HUES64 (cell line): ENCODE data around the gene BMP8B.
"Not testable (repeated sequence)": the region's sequence is repeated elsewhere in the genome, so short reads cannot be mapped to it uniquely, and the experiment has no call there.

Experiments used
- H3K27ac ChIP-seq: 2 replicates; pipeline ENCODE4 v1.7.0; 2013; ENCODE audit warnings: low read depth, low read length, inconsistent platforms
- H3K27me3 ChIP-seq: 2 replicates; pipeline ENCODE4 v1.6.1; 2013; ENCODE audit warnings: mild to moderate bottlenecking, low read length; ENCODE audit not compliant: insufficient read depth
- H3K36me3 ChIP-seq: 2 replicates; pipeline ENCODE4 v1.6.1; 2013; ENCODE audit warnings: mild to moderate bottlenecking, low read length; ENCODE audit not compliant: insufficient read depth
- H3K4me1 ChIP-seq: 2 replicates; pipeline ENCODE4 v1.6.1; 2013; ENCODE audit warnings: mild to moderate bottlenecking, low read length, moderate library complexity; ENCODE audit not compliant: insufficient read depth
- H3K4me3 ChIP-seq: 2 replicates; pipeline ENCODE4 v1.5.1; 2013; ENCODE audit warnings: mild to moderate bottlenecking, low read length, moderate library complexity
- H3K9ac ChIP-seq: 2 replicates; pipeline ENCODE4 v1.6.1; 2013; ENCODE audit warnings: mild to moderate bottlenecking, low read depth, low read length
- H3K9me3 ChIP-seq: 2 replicates; pipeline ENCODE4 v1.6.1; 2013; ENCODE audit warnings: low read depth, low read length; ENCODE audit not compliant: insufficient read depth
- WGBS: fragments of 150-250, 120-280 bp; methylation state at CpG from one replicate; pipeline ENCODE4 v1.1.7; 2013; ENCODE audit warnings: missing lambda C conversion rate; 5-methylcytosine and 5-hydroxymethylcytosine counted together

Gene BMP8B

GRCh38 chr1:39787964-39788363 is 701 bp downstream of the BMP8B start:
- H3K36me3 ChIP-seq, H3K4me3 ChIP-seq, H3K9ac ChIP-seq, H3K9me3 ChIP-seq, H3K4me1 ChIP-seq, H3K27ac ChIP-seq: not testable (repeated sequence)
- WGBS, result 6% methylated on average over 54 of the region's 55 CpGs
- H3K27me3 ChIP-seq, result peaks cover 87% of the 10 kb centered on the region

DNA sequence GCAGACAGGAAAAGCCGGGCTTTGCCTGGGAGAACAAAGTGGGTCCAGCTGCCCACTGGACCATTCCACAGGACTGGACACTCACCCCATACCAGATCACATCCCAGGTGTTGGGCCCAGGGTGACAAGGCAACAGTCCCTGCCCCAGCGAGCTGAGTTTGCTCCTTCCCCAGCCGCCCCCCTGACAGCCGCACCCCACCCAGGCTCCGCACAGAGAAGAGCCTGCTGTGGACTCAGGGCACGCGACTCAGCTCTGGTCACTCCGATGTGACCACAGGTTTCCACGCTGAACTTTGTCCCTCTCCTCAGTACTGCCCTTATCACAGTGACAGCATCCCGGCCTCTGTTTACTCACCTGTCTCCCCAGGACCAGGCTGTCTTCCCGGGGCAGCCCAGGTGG is 1.2 kb downstream of the BMP8B start:
- Histone ChIP-seq H3K27me3 (peaks cover 86% of the 10 kb centered on the region), H3K9me3 (no peaks in the 10 kb centered on the region), H3K9ac (no peak overlapping the region), H3K36me3 (no peaks in the 10 kb centered on the region), H3K27ac (no peak overlapping the region), H3K4me3 (no peak overlapping the region), H3K4me1 (no peaks in the 10 kb centered on the region)
- 72% methylated on average over 11 of the region's 11 CpGs for WGBS

DNA sequence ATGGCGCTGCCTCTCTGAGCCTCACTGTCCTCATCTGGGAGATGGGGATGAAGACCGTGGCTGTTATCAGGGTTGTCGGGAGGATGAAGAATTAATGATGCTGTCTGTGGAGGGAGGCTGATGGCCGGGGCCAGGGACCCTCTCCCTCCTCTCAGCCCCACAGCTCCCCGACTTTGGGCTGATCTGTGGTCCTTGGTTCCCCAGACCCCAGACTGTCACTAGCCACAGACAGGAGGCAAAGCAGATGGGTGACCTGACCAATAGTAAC is 1.6 kb downstream of the BMP8B start:
- H3K4me1 ChIP-seq, H3K9ac ChIP-seq, H3K36me3 ChIP-seq, H3K4me3 ChIP-seq, H3K9me3 ChIP-seq, H3K27ac ChIP-seq: not testable (repeated sequence)
- H3K27me3 ChIP-seq, result peaks cover 86% of the 10 kb centered on the region
- WGBS, result 96% methylated on average over 5 of the region's 5 CpGs

- peaks cover 83% of the 10 kb centered on the region for H3K27me3 ChIP-seq
- not testable (repeated sequence) for H3K9me3 ChIP-seq, H3K9ac ChIP-seq, H3K4me1 ChIP-seq, H3K36me3 ChIP-seq, H3K27ac ChIP-seq, H3K4me3 ChIP-seq
- WGBS, result 93% methylated on average over 8 of the region's 12 CpGs
Measured at GRCh38 chr1:39786303-39787107, 2.2 kb downstream of the BMP8B start.

DNA sequence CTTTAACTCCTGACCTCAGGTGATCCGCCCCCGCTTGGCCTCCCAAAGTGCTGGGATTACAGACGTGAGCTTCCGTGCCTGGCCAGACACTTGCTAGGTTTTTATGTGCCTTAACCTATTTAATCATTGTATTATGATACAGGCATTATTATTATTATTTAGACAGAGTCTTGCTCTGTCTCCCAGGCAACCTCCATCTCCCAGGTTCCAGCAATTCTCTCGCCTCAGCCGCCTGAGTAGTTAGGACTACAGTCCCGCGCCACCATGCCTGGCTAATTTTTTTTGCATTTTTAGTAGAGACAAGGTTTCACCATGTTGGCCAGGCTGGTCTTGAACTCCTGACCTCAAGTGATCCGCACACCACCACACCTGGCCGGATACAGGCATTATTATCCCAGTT is 6.0 kb downstream of the BMP8B start:
- not testable (repeated sequence) for H3K4me1 ChIP-seq, H3K9ac ChIP-seq, H3K36me3 ChIP-seq, H3K27ac ChIP-seq, H3K4me3 ChIP-seq, H3K9me3 ChIP-seq
- H3K27me3 ChIP-seq, result peaks cover 69% of the 10 kb centered on the region
- WGBS, result 85% methylated on average over 10 of the region's 10 CpGs

GRCh38 chr1:39782103-39782502 is 6.6 kb downstream of the BMP8B start:
- Histone ChIP-seq H3K27me3 (peaks cover 64% of the 10 kb centered on the region), H3K4me3 (no peak overlapping the region), H3K9me3 (no peaks in the 10 kb centered on the region), H3K9ac (no peak overlapping the region), H3K27ac (no peak overlapping the region), H3K36me3 (no peaks in the 10 kb centered on the region), H3K4me1 (no peaks in the 10 kb centered on the region)
- WGBS, result 90% methylated on average over 5 of the region's 6 CpGs

DNA sequence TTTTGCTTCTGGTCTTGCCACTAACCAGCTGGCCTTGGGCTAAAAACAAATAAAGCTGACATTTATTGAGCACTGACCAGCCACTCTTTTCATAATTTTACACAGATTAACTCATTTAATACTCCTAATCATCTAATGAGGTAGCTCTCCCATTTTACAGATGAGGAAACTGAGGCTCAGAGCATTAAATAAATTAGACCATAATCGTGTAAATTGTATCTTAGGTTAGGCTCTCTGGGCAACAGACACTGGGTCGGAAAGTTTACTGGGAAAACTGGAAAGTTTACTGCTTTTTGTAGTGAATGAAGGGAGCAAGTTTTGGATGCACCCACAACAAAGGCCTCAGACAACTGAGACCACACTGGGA is 7.3 kb downstream of the BMP8B start:
- Histone ChIP-seq H3K4me3 (no peak overlapping the region), H3K36me3 (no peaks in the 10 kb centered on the region), H3K9me3 (no peaks in the 10 kb centered on the region), H3K27ac (no peak overlapping the region), H3K9ac (no peak overlapping the region), H3K4me1 (no peaks in the 10 kb centered on the region), H3K27me3 (peaks cover 58% of the 10 kb centered on the region)
- 92% methylated on average over 2 of the region's 2 CpGs for WGBS

DNA sequence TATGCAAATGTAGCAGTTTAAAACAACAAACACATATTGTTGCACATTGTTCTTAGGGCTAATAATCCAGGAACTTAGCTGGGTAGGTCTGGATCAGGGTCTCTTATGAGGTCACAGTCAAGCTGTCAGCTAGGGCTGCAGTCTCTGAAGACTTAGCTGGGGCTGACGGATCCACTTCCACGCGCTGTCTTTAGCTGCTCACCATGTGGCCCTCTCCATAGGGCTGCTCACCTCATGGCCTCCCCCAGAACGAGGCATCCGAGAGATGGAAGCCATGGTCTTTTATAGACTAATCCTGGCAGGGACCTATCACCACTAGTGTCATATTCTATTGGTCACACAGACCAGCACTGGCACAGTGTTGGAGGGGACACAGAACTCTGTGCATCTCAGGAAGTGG is 8.8 kb downstream of the BMP8B start:
- Histone ChIP-seq H3K9ac (no peak overlapping the region), H3K4me3 (no peak overlapping the region), H3K27me3 (peaks cover 49% of the 10 kb centered on the region), H3K27ac (no peak overlapping the region), H3K4me1 (no peaks in the 10 kb centered on the region), H3K9me3 (no peaks in the 10 kb centered on the region), H3K36me3 (no peaks in the 10 kb centered on the region)
- 80% methylated on average over 5 of the region's 5 CpGs for WGBS

DNA sequence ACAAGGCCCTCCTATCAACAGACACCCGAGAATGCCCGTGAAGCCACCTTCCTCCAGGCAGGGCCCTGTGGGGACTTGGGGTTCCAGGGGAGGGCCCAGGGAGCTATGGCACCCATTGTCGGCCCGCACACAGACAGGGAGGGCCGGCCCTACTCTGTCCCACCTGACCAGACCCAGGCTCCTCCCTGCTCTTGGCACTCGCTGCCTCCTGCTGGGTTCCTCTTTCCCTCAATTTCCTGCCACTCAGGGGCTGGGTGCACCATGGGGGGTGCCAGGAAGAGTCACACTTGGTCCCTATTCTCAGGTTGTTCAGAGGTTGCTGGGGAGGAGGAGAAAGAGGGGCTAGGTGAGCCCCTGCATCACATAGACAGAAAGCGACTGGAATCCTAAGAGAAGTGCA is 9.5 kb downstream of the BMP8B start:
- Histone ChIP-seq H3K4me3 (no peak overlapping the region), H3K27ac (no peak overlapping the region), H3K36me3 (no peaks in the 10 kb centered on the region), H3K27me3 (peaks cover 49% of the 10 kb centered on the region), H3K4me1 (no peaks in the 10 kb centered on the region), H3K9me3 (no peaks in the 10 kb centered on the region), H3K9ac (no peak overlapping the region)
- 82% methylated on average over 7 of the region's 7 CpGs for WGBS

DNA sequence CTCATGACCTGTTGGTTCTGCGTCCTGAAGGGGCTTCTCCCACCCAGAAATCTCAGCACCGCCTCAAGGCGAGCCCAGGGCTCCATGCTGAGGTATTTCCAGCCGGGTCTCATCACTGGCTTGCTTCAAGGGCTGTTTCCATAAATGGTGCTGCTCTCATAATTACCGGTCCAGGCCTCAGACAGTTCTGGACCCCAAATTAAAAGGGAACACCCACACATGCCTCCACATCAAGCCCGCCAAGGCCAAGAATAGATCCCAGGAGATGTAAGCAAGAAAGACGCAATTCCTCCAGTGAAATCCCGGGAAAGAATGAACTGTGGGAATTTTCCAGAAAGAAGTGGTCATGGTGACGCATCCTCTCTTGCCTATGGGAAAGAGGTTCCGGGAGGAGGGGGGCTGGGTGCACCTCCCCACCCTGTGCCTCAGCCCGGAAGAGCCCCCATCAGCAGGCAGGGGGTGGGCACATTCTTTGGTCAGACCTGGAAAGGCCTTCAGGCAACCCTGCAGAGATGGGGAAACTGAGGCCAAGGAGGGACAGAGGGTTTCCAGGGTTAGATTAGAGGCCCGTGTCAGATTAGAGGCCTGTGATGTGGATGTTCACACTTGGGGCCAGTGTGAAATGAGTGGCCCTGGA is 10.1 kb downstream of the BMP8B start:
- not testable (repeated sequence) for H3K9me3 ChIP-seq, H3K36me3 ChIP-seq, H3K9ac ChIP-seq, H3K4me3 ChIP-seq, H3K27ac ChIP-seq, H3K4me1 ChIP-seq
- WGBS, result 93% methylated on average over 12 of the region's 12 CpGs
- peaks cover 44% of the 10 kb centered on the region for H3K27me3 ChIP-seq

DNA sequence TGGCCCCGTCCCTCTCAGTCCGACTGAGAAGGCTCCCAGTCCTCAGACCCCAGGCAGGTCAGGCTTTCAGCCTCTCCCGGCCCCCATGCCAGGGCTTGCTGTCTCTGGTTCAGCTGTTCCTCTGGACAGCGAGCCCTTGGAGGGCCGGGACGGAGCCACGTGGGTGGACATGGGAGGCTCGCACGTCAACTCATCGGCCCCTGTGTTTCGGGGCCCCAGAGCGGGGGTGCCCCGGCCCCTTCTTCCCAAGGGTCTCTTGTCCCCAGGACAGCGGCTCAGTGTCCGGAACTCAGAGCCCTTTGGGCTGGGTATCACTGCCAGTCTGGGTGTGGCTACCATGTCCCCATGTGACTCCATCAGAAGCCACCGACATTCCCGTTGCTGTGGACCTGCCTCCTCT is 10.8 kb downstream of the BMP8B start:
- 94% methylated on average over 13 of the region's 17 CpGs for WGBS
- not testable (repeated sequence) for H3K36me3 ChIP-seq, H3K9me3 ChIP-seq, H3K9ac ChIP-seq, H3K4me3 ChIP-seq, H3K27ac ChIP-seq, H3K4me1 ChIP-seq
- peaks cover 37% of the 10 kb centered on the region for H3K27me3 ChIP-seq

- Histone ChIP-seq H3K9ac (no peak overlapping the region), H3K36me3 (no peaks in the 10 kb centered on the region), H3K4me1 (no peaks in the 10 kb centered on the region), H3K27me3 (peaks cover 37% of the 10 kb centered on the region), H3K9me3 (no peaks in the 10 kb centered on the region), H3K4me3 (no peak overlapping the region), H3K27ac (no peak overlapping the region)
- 85% methylated on average over 4 of the region's 4 CpGs for WGBS
Measured at GRCh38 chr1:39777306-39777705, 11.4 kb downstream of the BMP8B start.
